ENCODE data around the gene SEMA5A.

SEMA5A gene

DNA sequence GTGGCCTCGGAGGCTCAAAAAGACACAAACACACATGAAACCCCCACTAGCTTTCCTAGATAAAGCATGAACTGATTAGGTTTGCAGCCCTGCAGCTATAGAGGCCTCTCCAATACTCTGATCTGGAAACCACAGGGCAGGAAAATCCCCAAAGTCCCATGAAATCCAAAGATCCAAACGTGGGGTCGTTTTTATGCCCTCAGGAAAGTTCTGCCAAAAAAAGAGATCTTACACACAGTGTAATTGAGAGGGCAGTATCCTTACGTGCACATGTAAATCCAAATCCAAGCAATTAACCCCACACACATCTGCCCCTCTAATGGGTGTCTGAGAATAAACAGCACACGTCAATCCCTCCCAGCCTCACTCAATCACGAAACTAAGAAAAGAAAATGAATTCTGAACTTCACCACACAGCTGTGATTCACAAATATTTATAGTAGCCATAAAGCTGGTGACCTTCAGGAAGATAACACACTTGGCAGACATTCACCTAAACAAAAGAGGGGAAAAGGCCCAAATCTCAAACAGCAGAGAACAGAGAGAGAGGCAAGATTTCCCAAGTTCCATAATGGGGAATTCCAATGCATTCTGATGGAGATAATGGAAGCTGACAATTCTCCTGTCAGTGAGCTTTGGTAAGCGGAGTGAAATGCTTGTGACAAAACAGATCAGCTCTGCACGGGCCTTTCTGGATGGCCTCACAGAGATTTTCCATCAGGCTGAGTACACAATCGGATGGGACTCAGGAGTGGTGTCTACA, 114.2 kb downstream of the SEMA5A start:
- peak overlapping the region in 1 of 2 experiments; percentile 65 for H3K4ac ChIP-seq (ENCODE audit: low read depth in 1 of 2, low read length in 2 of 2)
- peak overlapping the region; percentile 32 for H2BK5ac ChIP-seq (ENCODE audit: low read depth, low read length, poor library complexity, severe bottlenecking)
- H3K27ac ChIP-seq (ENCODE audit: low read length, poor library complexity, severe bottlenecking) = peak overlapping the region; percentile 13
- peak overlapping the region in 1 of 2 experiments; percentile 80 for H3K18ac ChIP-seq (ENCODE audit: low read depth in 1 of 2, low read length in 2 of 2)
- H3K27me3 ChIP-seq (ENCODE audit: control insufficient read depth in 1 of 2, insufficient read depth in 1 of 2, low read length in 2 of 2) = no peaks in the 10 kb centered on the region
- H4K8ac ChIP-seq (ENCODE audit: low read length) = no peak overlapping the region
- no peak overlapping the region for H2AFZ ChIP-seq (ENCODE audit: low read depth, low read length)
- no peak overlapping the region for H2AK5ac ChIP-seq (ENCODE audit: low read length, severe bottlenecking)
- H2BK12ac ChIP-seq (ENCODE audit: low read length in 2 of 2) = no peak overlapping the region
- peak overlapping the region; percentile 34 for H3K9ac ChIP-seq (ENCODE audit: low read length)
- no peak overlapping the region for H4K91ac ChIP-seq (ENCODE audit: low read length)
- no peak overlapping the region for H3K4me2 ChIP-seq (ENCODE audit: low read length, poor library complexity, severe bottlenecking)
- H3K4me1 ChIP-seq (ENCODE audit: control insufficient read depth, insufficient read depth, low read depth, low read length) = peaks cover 2% of the 10 kb centered on the region
- DNase-seq = peak; percentile 89
- no peak overlapping the region for H2BK120ac ChIP-seq (ENCODE audit: low read depth, low read length)
- no peak overlapping the region for H3K23ac ChIP-seq (ENCODE audit: low read length in 2 of 2)
- peaks cover 13% of the 10 kb centered on the region for H3K79me1 ChIP-seq (replicated peaks; ENCODE audit: low read length, poor library complexity, severe bottlenecking)
- H3K9me3 ChIP-seq (ENCODE audit: control insufficient read depth, low read length) = no peaks in the 10 kb centered on the region
- no peak overlapping the region for H3K14ac ChIP-seq (ENCODE audit: low read length in 2 of 2)
- H2BK15ac ChIP-seq (ENCODE audit: low read depth, poor library complexity, severe bottlenecking) = peak overlapping the region; percentile 33
- 12% methylated on average over 9 of the region's 9 CpGs for WGBS
- H3K4me3 ChIP-seq (ENCODE audit: insufficient read depth in 1 of 2, low read depth in 1 of 2, low read length in 2 of 2) = no peak overlapping the region
- peaks cover 0 to 4% of the 10 kb centered on the region in 2 experiments for H3K36me3 ChIP-seq (ENCODE audit: control insufficient read depth in 1 of 2, insufficient read depth in 2 of 2, low read depth in 1 of 2, low read length in 2 of 2)

GRCh38 chr5:9431151-9431495, 114.8 kb downstream of the SEMA5A start:
- Histone ChIP-seq H3K4me3 (ENCODE audit: insufficient read depth in 1 of 2, low read depth in 1 of 2, low read length in 2 of 2) (no peak overlapping the region), H3K79me1 (replicated peaks; ENCODE audit: low read length, poor library complexity, severe bottlenecking) (peaks cover 10% of the 10 kb centered on the region), H3K9ac (ENCODE audit: low read length) (peak overlapping the region; percentile 34), H3K27ac (ENCODE audit: low read length, poor library complexity, severe bottlenecking) (no peak overlapping the region), H3K18ac (ENCODE audit: low read depth in 1 of 2, low read length in 2 of 2) (no peak overlapping the region), H3K4ac (ENCODE audit: low read depth in 1 of 2, low read length in 2 of 2) (no peak overlapping the region), H2BK120ac (ENCODE audit: low read depth, low read length) (no peak overlapping the region), H3K4me2 (ENCODE audit: low read length, poor library complexity, severe bottlenecking) (no peak overlapping the region), H2BK5ac (ENCODE audit: low read depth, low read length, poor library complexity, severe bottlenecking) (no peak overlapping the region), H2BK12ac (ENCODE audit: low read length in 2 of 2) (peak overlapping the region in 1 of 2 experiments; percentile 47), H3K27me3 (ENCODE audit: control insufficient read depth in 1 of 2, insufficient read depth in 1 of 2, low read length in 2 of 2) (no peaks in the 10 kb centered on the region), H2BK15ac (ENCODE audit: low read depth, poor library complexity, severe bottlenecking) (no peak overlapping the region), H3K36me3 (ENCODE audit: control insufficient read depth in 1 of 2, insufficient read depth in 2 of 2, low read depth in 1 of 2, low read length in 2 of 2) (peaks cover 0 to under 1% of the 10 kb centered on the region in 2 experiments), H3K4me1 (ENCODE audit: control insufficient read depth, insufficient read depth, low read depth, low read length) (peaks cover 4% of the 10 kb centered on the region), H3K14ac (ENCODE audit: low read length in 2 of 2) (no peak overlapping the region), H4K8ac (ENCODE audit: low read length) (no peak overlapping the region), H2AK5ac (ENCODE audit: low read length, severe bottlenecking) (no peak overlapping the region), H2AFZ (ENCODE audit: low read depth, low read length) (no peak overlapping the region), H4K91ac (ENCODE audit: low read length) (no peak overlapping the region), H3K23ac (ENCODE audit: low read length in 2 of 2) (no peak overlapping the region), H3K9me3 (ENCODE audit: control insufficient read depth, low read length) (no peaks in the 10 kb centered on the region)
- DNase-seq = no peak

DNA sequence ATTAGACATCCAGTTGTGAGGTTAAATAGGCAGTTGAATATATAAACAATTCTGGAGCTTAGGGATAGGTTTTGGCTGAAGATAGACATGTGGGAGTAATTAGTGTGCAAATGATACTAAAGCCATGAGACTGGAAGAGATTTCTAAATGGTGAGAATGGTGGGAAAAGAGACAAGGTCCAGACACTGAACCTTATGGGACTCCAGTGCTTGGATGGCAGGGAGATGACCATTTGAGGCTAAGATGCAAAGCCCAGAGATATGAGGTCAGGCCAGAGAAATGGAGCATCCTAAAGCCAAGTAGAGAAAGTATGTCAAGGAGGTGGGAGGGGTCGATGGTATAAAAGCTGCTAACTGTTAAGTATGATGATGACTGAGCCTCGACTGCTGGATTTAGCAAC, 115.6 kb downstream of the SEMA5A start:
- Histone ChIP-seq H3K4me3 (ENCODE audit: insufficient read depth in 1 of 2, low read depth in 1 of 2, low read length in 2 of 2) (no peak overlapping the region), H2BK12ac (ENCODE audit: low read length in 2 of 2) (peak overlapping the region; percentile 3 to 88), H3K4me1 (ENCODE audit: control insufficient read depth, insufficient read depth, low read depth, low read length) (peaks cover 4% of the 10 kb centered on the region), H3K9ac (ENCODE audit: low read length) (no peak overlapping the region), H3K14ac (ENCODE audit: low read length in 2 of 2) (no peak overlapping the region), H4K8ac (ENCODE audit: low read length) (peak overlapping the region; percentile 19), H3K27me3 (ENCODE audit: control insufficient read depth in 1 of 2, insufficient read depth in 1 of 2, low read length in 2 of 2) (no peaks in the 10 kb centered on the region), H2AFZ (ENCODE audit: low read depth, low read length) (no peak overlapping the region), H2AK5ac (ENCODE audit: low read length, severe bottlenecking) (no peak overlapping the region), H2BK120ac (ENCODE audit: low read depth, low read length) (no peak overlapping the region), H2BK5ac (ENCODE audit: low read depth, low read length, poor library complexity, severe bottlenecking) (no peak overlapping the region), H2BK15ac (ENCODE audit: low read depth, poor library complexity, severe bottlenecking) (no peak overlapping the region), H3K9me3 (ENCODE audit: control insufficient read depth, low read length) (no peaks in the 10 kb centered on the region), H3K23ac (ENCODE audit: low read length in 2 of 2) (no peak overlapping the region), H3K36me3 (ENCODE audit: control insufficient read depth in 1 of 2, insufficient read depth in 2 of 2, low read depth in 1 of 2, low read length in 2 of 2) (no peaks in the 10 kb centered on the region), H3K4ac (ENCODE audit: low read depth in 1 of 2, low read length in 2 of 2) (peak overlapping the region in 1 of 2 experiments; percentile 9), H3K79me1 (replicated peaks; ENCODE audit: low read length, poor library complexity, severe bottlenecking) (peaks cover 9% of the 10 kb centered on the region), H4K91ac (ENCODE audit: low read length) (no peak overlapping the region), H3K27ac (ENCODE audit: low read length, poor library complexity, severe bottlenecking) (no peak overlapping the region), H3K4me2 (ENCODE audit: low read length, poor library complexity, severe bottlenecking) (no peak overlapping the region), H3K18ac (ENCODE audit: low read depth in 1 of 2, low read length in 2 of 2) (peak overlapping the region; percentile 37 to 52)
- no peak for DNase-seq
- 91% methylated on average over 2 of the region's 2 CpGs for WGBS

DNA sequence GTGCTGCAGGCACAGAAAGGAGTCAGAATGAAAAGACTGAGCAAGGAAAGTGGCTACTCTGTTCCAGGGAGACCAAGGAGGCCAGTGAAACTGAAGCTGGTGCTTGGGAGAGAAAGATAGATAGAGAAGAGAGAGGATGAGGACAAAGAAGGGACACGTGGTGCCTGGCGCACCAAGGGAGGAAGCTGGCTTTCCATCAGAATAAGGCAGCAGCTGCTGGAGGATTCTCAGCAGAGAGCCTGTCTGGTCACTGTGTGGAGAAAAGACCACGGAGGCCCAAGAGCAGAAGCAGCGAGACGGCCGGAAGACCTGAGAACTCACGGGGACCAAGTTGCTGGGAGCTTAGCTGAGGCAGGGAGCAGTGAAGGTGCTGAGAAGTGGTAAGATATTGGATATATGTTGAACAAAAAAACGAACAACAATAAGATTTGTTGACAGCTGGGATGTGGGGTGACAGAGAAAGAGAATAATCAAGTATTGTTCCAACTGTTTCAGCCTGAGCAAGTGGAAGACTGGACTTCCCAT, 116.1 kb downstream of the SEMA5A start:
- DNase-seq = no peak
- H3K14ac ChIP-seq (ENCODE audit: low read length in 2 of 2) = peak overlapping the region in 1 of 2 experiments; percentile 18
- H2BK15ac ChIP-seq (ENCODE audit: low read depth, poor library complexity, severe bottlenecking) = peak overlapping the region; percentile 73
- no peak overlapping the region for H2BK120ac ChIP-seq (ENCODE audit: low read depth, low read length)
- peak overlapping the region in 1 of 2 experiments; percentile 31 for H3K23ac ChIP-seq (ENCODE audit: low read length in 2 of 2)
- H3K9ac ChIP-seq (ENCODE audit: low read length) = no peak overlapping the region
- H3K4me3 ChIP-seq (ENCODE audit: insufficient read depth in 1 of 2, low read depth in 1 of 2, low read length in 2 of 2) = no peak overlapping the region
- H4K8ac ChIP-seq (ENCODE audit: low read length) = no peak overlapping the region
- no peak overlapping the region for H3K4me2 ChIP-seq (ENCODE audit: low read length, poor library complexity, severe bottlenecking)
- H2AFZ ChIP-seq (ENCODE audit: low read depth, low read length) = no peak overlapping the region
- H3K79me1 ChIP-seq (replicated peaks; ENCODE audit: low read length, poor library complexity, severe bottlenecking) = peaks cover 10% of the 10 kb centered on the region
- H2BK5ac ChIP-seq (ENCODE audit: low read depth, low read length, poor library complexity, severe bottlenecking) = no peak overlapping the region
- no peaks in the 10 kb centered on the region for H3K36me3 ChIP-seq (ENCODE audit: control insufficient read depth in 1 of 2, insufficient read depth in 2 of 2, low read depth in 1 of 2, low read length in 2 of 2)
- peak overlapping the region in 1 of 2 experiments; percentile 76 for H3K18ac ChIP-seq (ENCODE audit: low read depth in 1 of 2, low read length in 2 of 2)
- peaks cover 5% of the 10 kb centered on the region for H3K4me1 ChIP-seq (ENCODE audit: control insufficient read depth, insufficient read depth, low read depth, low read length)
- H2AK5ac ChIP-seq (ENCODE audit: low read length, severe bottlenecking) = peak overlapping the region; percentile 13
- WGBS = 92% methylated on average over 8 of the region's 8 CpGs
- H3K9me3 ChIP-seq (ENCODE audit: control insufficient read depth, low read length) = no peaks in the 10 kb centered on the region
- H3K4ac ChIP-seq (ENCODE audit: low read depth in 1 of 2, low read length in 2 of 2) = peak overlapping the region in 1 of 2 experiments; percentile 73
- peak overlapping the region; percentile 59 to 93 for H2BK12ac ChIP-seq (ENCODE audit: low read length in 2 of 2)
- H4K91ac ChIP-seq (ENCODE audit: low read length) = peak overlapping the region; percentile 59
- no peaks in the 10 kb centered on the region for H3K27me3 ChIP-seq (ENCODE audit: control insufficient read depth in 1 of 2, insufficient read depth in 1 of 2, low read length in 2 of 2)
- H3K27ac ChIP-seq (ENCODE audit: low read length, poor library complexity, severe bottlenecking) = no peak overlapping the region

All from mesenchymal stem cell (in vitro differentiated cells and primary cell).